GM19324 (cell line): ENCODE data around the gene MSGN1.

Experiments used
- ATAC-seq: cut with Tn5 transposase; IDR thresholded peaks from one replicate; pipeline ENCODE4 v1.9.1; 2021; ENCODE audit warnings: mild to moderate bottlenecking, moderate library complexity; ENCODE audit not compliant: unreplicated experiment, low FRiP score

MSGN1 gene, protein sequence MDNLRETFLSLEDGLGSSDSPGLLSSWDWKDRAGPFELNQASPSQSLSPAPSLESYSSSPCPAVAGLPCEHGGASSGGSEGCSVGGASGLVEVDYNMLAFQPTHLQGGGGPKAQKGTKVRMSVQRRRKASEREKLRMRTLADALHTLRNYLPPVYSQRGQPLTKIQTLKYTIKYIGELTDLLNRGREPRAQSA

DNA sequence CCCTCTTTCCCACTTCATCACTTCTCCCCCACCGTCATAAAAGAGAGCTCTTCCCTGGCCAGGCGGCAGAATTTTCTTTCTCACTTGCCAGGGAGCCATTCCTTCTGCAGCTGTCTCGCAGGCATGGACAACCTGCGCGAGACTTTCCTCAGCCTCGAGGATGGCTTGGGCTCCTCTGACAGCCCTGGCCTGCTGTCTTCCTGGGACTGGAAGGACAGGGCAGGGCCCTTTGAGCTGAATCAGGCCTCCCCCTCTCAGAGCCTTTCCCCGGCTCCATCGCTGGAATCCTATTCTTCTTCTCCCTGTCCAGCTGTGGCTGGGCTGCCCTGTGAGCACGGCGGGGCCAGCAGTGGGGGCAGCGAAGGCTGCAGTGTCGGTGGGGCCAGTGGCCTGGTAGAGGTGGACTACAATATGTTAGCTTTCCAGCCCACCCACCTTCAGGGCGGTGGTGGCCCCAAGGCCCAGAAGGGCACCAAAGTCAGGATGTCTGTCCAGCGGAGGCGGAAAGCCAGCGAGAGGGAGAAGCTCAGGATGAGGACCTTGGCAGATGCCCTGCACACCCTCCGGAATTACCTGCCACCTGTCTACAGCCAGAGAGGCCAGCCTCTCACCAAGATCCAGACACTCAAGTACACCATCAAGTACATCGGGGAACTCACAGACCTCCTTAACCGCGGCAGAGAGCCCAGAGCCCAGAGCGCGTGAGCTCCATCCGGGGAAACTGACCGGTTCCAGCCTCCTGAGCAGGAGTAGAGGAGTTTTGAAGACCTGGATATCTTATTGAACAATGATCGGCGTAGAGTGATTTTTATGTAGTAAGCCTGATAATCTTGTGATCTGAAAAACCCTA is at the start of gene MSGN1:
TSS of gene MSGN1 (plus strand) at position 65 of the 850 bp plus-strand sequence. CDS start at position 124, 59 bp downstream.
- ATAC-seq: no peak

DNA sequence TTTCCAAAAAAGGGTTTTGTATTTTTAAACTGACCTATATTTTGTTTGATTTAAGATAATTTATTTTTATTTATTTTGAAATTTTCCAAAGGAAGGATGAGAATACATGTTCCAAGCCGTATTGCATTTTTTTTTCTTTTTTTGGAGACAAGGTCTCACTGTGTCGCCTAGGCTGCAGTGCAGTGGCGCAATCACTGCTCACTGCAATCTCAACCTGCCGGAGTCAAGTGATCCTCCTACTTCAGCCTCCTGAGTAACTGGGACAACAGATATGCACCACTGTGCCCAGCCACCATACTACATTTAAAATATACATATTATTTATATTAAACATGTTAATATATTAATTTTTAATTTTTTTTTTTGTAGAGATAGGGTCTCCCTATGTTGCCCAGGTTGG is 47.4 kb upstream of the MSGN1 start:
- ATAC-seq: no peak

GRCh38 chr2:17771956-17772355 is 44.3 kb upstream of the MSGN1 start:
- no peak for ATAC-seq

- ATAC-seq: no peak
Observed at GRCh38 chr2:17772532-17772931, 43.7 kb upstream of the MSGN1 start.

DNA sequence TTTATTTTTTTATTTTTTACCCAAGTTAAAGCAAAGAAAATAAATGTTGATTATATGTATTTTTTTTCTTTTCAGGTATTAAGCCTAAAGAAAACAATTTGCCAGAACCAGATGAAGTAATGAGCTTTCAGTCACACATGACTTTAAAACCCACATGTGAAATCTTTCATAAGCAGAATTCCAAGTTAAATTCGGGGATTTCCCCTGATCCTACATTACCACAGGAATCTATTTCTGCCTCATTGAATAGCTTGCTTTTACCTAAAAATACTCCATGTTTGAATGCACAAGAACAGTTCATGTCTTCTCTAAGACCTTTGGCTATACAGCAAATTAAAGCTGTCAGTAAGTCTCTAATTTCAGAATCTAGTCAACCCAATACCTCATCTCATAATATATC is 35.7 kb upstream of the MSGN1 start:
- no peak for ATAC-seq

DNA sequence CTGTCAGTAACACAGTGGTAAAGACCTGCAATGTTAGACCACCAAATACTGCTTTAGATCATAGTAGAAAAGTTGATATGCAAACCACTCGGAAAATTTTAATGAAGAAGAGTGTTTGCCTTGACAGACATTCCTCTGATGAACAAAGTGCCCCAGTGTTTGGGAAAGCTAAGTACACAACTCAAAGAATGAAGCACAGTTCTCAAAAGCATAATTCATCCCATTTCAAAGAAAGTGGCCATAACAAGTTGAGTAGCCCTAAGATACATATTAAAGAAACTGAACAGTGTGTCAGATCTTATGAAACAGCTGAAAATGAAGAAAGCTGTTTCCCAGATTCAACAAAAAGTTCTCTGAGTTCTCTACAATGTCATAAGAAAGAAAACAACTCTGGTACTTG is 34.8 kb upstream of the MSGN1 start:
- ATAC-seq: no peak

DNA sequence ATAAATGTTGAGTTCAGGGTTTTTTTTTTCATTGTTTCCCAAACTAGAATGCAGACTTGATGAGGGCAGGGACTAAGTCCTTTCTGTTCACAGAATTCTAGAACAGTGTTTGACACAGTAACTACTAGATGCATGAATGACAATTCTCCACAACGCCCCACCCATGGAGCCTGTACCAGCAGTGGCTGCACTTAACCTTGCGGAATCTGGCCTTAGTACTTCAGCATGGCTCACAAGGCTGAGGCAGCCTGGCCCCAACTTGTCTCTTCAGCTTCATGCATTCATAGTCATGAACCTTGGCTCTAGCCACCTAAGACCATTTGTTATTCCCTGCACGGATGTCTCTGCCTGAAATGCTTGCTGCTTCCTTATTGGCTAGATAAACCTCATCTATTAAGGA is 29.5 kb upstream of the MSGN1 start:
- ATAC-seq: no peak

- no peak for ATAC-seq
Observed at GRCh38 chr2:17788773-17789172, 27.5 kb upstream of the MSGN1 start.

GRCh38 chr2:17790536-17790935 is 25.7 kb upstream of the MSGN1 start:
- ATAC-seq: no peak

- no peak for ATAC-seq
Observed at GRCh38 chr2:17791121-17791816, 25.0 kb upstream of the MSGN1 start.

GRCh38 chr2:17791817-17792130 is 24.5 kb upstream of the MSGN1 start:
- ATAC-seq: no peak

- ATAC-seq: no peak
Observed at GRCh38 chr2:17792515-17792914, 23.7 kb upstream of the MSGN1 start.

- ATAC-seq: no peak
Observed at GRCh38 chr2:17793296-17793695, 23.0 kb upstream of the MSGN1 start.

- no peak for ATAC-seq
Observed at GRCh38 chr2:17793803-17794354, 22.4 kb upstream of the MSGN1 start.

DNA sequence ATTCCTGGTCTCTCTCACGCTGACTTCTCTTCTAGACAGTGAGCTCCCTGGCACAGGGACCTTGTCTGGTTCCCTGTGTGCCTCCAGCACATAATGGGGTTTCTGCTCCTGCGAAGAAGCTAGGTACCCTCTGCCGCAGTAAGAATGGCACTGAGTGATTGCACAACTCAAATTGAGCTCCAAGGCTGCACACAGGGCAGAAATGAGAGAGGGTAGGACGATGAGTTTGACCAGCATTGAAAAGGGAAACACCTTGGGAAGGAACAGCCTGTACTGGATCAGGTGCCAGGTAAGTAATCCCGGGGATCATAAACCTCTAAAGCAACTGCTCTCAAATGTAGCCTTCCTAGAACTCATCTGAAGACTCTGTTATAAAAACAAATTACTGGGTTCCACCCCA is 21.0 kb upstream of the MSGN1 start:
- no peak for ATAC-seq

- ATAC-seq: no peak
Observed at GRCh38 chr2:17798338-17798737, 17.9 kb upstream of the MSGN1 start.

GRCh38 chr2:17799301-17800120 is 16.7 kb upstream of the MSGN1 start:
- no peak for ATAC-seq

- ATAC-seq: no peak
Observed at GRCh38 chr2:17800219-17800618, 16.0 kb upstream of the MSGN1 start.

GRCh38 chr2:17800693-17801458 is 15.4 kb upstream of the MSGN1 start:
- ATAC-seq: no peak

DNA sequence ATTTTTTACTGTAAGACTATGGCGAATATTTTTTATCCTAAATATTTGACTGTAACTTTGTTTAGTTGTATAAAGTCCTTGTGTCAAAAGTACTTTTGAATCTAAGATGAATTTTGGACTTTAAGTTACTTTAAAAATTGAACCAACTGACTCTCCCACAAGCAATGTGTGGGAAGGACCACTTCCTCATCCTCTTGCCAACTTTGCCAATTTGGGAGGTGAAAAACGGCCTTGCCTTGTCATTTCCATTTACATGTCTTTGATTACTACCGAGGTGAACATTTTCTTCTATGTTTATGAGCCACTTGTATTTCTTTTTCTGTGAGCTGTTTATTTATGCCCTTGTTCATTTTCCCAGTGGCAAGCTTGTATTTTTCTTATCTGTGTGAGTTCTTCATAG is 12.8 kb upstream of the MSGN1 start:
- ATAC-seq: no peak
